T follicular helper cell (primary cell): Measurements from ENCODE around the gene AFF3.
"Not testable (repeated sequence)": the region's sequence is repeated elsewhere in the genome, so short reads cannot be mapped to it uniquely, and the experiment has no call there.

Experiments used
- DNase-seq: peaks from one replicate; pipeline ENCODE4 v3.0.0-alpha.2; 2020; ENCODE audit warnings: low read depth

The AFF3 gene

GRCh38 chr2:99794414-99794813, 348.0 kb downstream of the AFF3 start:
- DNase-seq, result no peak

- no peak for DNase-seq
Measured at GRCh38 chr2:99793022-99793421, 349.4 kb downstream of the AFF3 start.

GRCh38 chr2:99789849-99790248, 352.5 kb downstream of the AFF3 start:
- no peak for DNase-seq

GRCh38 chr2:99787769-99788382, 354.5 kb downstream of the AFF3 start:
- DNase-seq, result no peak

- no peak for DNase-seq
Measured at GRCh38 chr2:99786636-99787390, 355.6 kb downstream of the AFF3 start.

GRCh38 chr2:99784946-99785345, 357.4 kb downstream of the AFF3 start:
- no peak for DNase-seq

GRCh38 chr2:99784282-99784681, 358.1 kb downstream of the AFF3 start:
- DNase-seq, result no peak

- DNase-seq, result no peak
Measured at GRCh38 chr2:99780276-99780675, 362.1 kb downstream of the AFF3 start.

- DNase-seq, result no peak
Measured at GRCh38 chr2:99779276-99779675, 363.1 kb downstream of the AFF3 start.

- no peak for DNase-seq
Measured at GRCh38 chr2:99777656-99778290, 364.6 kb downstream of the AFF3 start.

- DNase-seq, result no peak
Measured at GRCh38 chr2:99776906-99777646, 365.3 kb downstream of the AFF3 start.

- no peak for DNase-seq
Measured at GRCh38 chr2:99776206-99776905, 366.0 kb downstream of the AFF3 start.

- no peak for DNase-seq
Measured at GRCh38 chr2:99775585-99775984, 366.8 kb downstream of the AFF3 start.

- not testable (repeated sequence) for DNase-seq
Measured at GRCh38 chr2:99773642-99774041, 368.7 kb downstream of the AFF3 start.

- DNase-seq, result no peak
Measured at GRCh38 chr2:99772591-99773331, 369.6 kb downstream of the AFF3 start.

- DNase-seq, result no peak
Measured at GRCh38 chr2:99771681-99772333, 370.6 kb downstream of the AFF3 start.

GRCh38 chr2:99770876-99771275, 371.5 kb downstream of the AFF3 start:
- DNase-seq, result no peak

- DNase-seq, result no peak
Measured at GRCh38 chr2:99765731-99766318, 376.6 kb downstream of the AFF3 start.

GRCh38 chr2:99763764-99764163, 378.6 kb downstream of the AFF3 start:
- no peak for DNase-seq

- no peak for DNase-seq
Measured at GRCh38 chr2:99762714-99763113, 379.7 kb downstream of the AFF3 start.
